ENCODE measurements around the gene MORN4. TPM values are rescaled to one million over a fixed set of nuclear protein-coding genes. Genes with fewer than 3 reads are reported as not detected.

Gene MORN4
- polyA plus RNA-seq, 1 of the 3 experiments (the other 2 are of a cell fraction), result 31.4 TPM

DNA sequence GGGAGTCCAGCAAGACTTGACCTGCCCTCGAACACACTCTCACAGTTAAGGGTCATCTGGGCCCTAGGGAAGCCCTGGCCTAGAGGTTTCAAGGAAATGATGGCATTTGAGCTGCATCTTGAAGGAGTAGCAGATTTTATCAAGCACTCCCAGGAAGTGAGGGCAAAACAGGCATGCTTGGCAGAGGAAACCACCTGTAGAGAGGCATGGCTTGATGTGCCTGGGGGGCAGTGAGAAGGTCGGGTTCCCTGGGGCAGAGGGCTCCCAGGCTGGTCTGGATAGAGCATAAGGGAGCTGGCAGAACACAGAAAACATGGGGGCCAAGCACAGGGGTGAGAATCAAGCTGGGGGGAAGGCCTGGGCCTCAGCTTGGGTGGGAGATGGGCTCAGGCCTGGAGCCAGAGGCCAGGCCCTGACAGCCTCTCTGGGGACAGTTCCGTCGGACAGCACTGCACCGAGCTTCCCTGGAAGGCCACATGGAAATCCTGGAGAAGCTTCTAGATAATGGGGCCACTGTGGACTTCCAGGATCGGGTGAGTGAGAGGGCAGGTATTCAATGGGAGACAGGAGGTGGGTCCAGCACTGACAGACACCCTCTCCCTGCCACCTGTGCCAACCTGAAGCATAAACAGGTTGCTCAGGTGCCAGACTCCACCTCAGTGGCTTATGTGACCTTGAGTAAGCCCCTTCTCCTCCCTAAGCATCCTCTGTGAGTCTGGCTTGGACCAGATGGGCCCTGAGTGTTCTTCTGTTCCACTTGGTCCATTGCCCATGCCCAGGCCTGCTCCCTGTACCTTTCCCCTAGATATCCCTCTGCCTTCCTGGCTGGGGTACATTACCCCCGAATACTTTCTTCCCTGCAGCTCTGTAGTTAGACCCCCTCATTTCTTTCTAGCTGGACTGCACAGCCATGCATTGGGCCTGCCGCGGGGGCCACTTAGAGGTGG, 52.6 kb downstream of the MORN4 start:
- TF ChIP-seq RXRA (IDR thresholded peaks at IDR 0.05; ENCODE audit: borderline replicate concordance, low read depth), result no peak
- TF ChIP-seq RAD21 (IDR thresholded peaks at IDR 0.05; ENCODE audit: low read length), result no peak
- H3K79me2 ChIP-seq (ENCODE audit: insufficient read depth), result no peaks in the 10 kb centered on the region
- POLR2A ChIA-PET, result no interaction called here

DNA sequence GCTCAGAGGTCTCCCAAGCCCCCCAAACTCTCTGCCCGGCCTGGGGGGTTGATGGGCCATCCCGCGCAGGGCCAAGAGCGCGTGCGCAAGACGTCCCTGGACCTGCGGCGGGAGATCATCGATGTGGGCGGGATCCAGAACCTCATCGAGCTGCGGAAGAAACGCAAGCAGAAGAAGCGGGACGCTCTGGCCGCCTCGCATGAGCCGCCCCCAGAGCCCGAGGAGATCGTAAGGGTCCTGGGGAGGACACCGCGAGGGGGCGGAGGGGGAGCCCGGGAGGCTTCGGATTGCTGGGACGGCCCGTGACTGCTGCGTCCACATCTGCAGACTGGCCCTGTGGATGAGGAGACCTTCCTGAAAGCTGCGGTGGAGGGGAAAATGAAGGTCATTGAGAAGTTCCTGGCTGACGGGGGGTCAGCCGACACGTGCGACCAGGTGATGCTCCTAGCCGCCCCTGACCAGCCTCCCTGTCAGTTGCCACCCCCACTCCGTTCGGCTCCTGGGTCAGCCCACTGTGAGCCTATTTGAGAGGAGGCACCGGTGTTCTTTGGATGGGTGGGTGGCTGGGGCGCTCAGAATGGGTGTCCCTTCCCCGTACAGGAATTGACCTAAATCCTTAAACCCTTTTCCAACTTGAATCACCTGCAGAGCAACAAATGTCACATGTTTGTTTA, 55.0 kb downstream of the MORN4 start:
- Histone ChIP-seq H2AFZ (ENCODE audit: low read depth) (no peak overlapping the region), H3K4me2 (no peak overlapping the region), H3K4me3 (ENCODE audit: low read depth in 2 of 2, low read length in 1 of 2) (no peak overlapping the region), H3F3A (replicated peaks; ENCODE audit: insufficient read depth) (peaks cover 25% of the 10 kb centered on the region), H4K20me1 (ENCODE audit: insufficient read depth) (no peaks in the 10 kb centered on the region), H3K36me3 (replicated peaks in 1 of 2; ENCODE audit: control insufficient read depth in 1 of 2, insufficient read depth in 2 of 2, low read length in 1 of 2) (no peaks in the 10 kb centered on the region), H3K9me3 (no peaks in the 10 kb centered on the region), H3K9me2 (no peaks in the 10 kb centered on the region), H3K9ac (no peak overlapping the region), H3K4me1 (ENCODE audit: control insufficient read depth in 1 of 2, insufficient read depth in 2 of 2, low read depth in 1 of 2, low read length in 1 of 2) (peaks cover 5 to 12% of the 10 kb centered on the region in 2 experiments; a peak in 2 of 4 replicates), H3K79me2 (ENCODE audit: insufficient read depth) (no peaks in the 10 kb centered on the region), H3K27ac (ENCODE audit: low read depth in 2 of 2, low read length in 1 of 2) (no peak overlapping the region), H3K27me3 (ENCODE audit: insufficient read depth) (no peaks in the 10 kb centered on the region)
- 96% methylated on average over 39 of the region's 40 CpGs for WGBS (ENCODE audit: low lambda C conversion rate)
- ChIA-PET POLR2A (no interaction called here), CTCF (interaction anchor here (1.4 kb wide), 1 partner anchor 99 kb away, joined by 3 read pairs; no protein-coding TSS in a partner anchor)
- TF ChIP-seq CHD2 (IDR thresholded peaks at IDR 0.05; ENCODE audit: low read length, partially characterized antibody) (no peak), MXI1 (IDR thresholded peaks at IDR 0.05; ENCODE audit: low read depth, low read length) (no peak), GABPA (IDR thresholded peaks at IDR 0.05; ENCODE audit: low read depth) (no peak), NRF1 (IDR thresholded peaks at IDR 0.05; ENCODE audit: low read depth, low read length) (no peak), FOSL2 (IDR thresholded peaks at IDR 0.05; ENCODE audit: borderline replicate concordance, low read depth) (no peak), USF2 (IDR thresholded peaks at IDR 0.05; ENCODE audit: borderline replicate concordance, low read depth, low read length) (no peak)
- TF ChIP-seq, protein P1, sequence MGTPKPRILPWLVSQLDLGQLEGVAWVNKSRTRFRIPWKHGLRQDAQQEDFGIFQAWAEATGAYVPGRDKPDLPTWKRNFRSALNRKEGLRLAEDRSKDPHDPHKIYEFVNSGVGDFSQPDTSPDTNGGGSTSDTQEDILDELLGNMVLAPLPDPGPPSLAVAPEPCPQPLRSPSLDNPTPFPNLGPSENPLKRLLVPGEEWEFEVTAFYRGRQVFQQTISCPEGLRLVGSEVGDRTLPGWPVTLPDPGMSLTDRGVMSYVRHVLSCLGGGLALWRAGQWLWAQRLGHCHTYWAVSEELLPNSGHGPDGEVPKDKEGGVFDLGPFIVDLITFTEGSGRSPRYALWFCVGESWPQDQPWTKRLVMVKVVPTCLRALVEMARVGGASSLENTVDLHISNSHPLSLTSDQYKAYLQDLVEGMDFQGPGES (IDR thresholded peaks at IDR 0.05; ENCODE audit: low read depth, low read length), result no peak
- no peak for DNase-seq

More for the DNA sequence above, 52.6 kb downstream of the MORN4 start:
- no peak overlapping the region for H3K4me2 ChIP-seq
- no peaks in the 10 kb centered on the region for H4K20me1 ChIP-seq (ENCODE audit: insufficient read depth)
- no peaks in the 10 kb centered on the region for H3K9me2 ChIP-seq
- no peak overlapping the region for H2AFZ ChIP-seq (ENCODE audit: low read depth)
- H3K27me3 ChIP-seq (ENCODE audit: insufficient read depth), result no peaks in the 10 kb centered on the region
- peaks cover 5% of the 10 kb centered on the region for H3F3A ChIP-seq (replicated peaks; ENCODE audit: insufficient read depth)
- peak; percentile 12 for DNase-seq
- no peak overlapping the region for H3K9ac ChIP-seq
- H3K27ac ChIP-seq (ENCODE audit: low read depth in 2 of 2, low read length in 1 of 2), result no peak overlapping the region
- WGBS (ENCODE audit: low lambda C conversion rate), result 78% methylated on average over 6 of the region's 9 CpGs
- H3K9me3 ChIP-seq, result no peaks in the 10 kb centered on the region
- CTCF ChIA-PET, result interaction anchor here (0.6 to 0.7 kb wide), 2 partner anchors 8 to 130 kb away, joined by 3 to 4 read pairs; partner anchors contain the start of gene ANKRD2
- H3K4me3 ChIP-seq (ENCODE audit: low read depth in 2 of 2, low read length in 1 of 2), result no peak overlapping the region
- no peaks in the 10 kb centered on the region for H3K36me3 ChIP-seq (replicated peaks in 1 of 2; ENCODE audit: control insufficient read depth in 1 of 2, insufficient read depth in 2 of 2, low read length in 1 of 2)
- H3K4me1 ChIP-seq (ENCODE audit: control insufficient read depth in 1 of 2, insufficient read depth in 2 of 2, low read depth in 1 of 2, low read length in 1 of 2), result peaks cover 0 to 21% of the 10 kb centered on the region in 2 experiments; a peak in 1 of 4 replicates
